H9 (cell line): ENCODE data around the gene SETBP1. TPM values are rescaled to one million over a fixed set of nuclear protein-coding genes. Genes with fewer than 3 reads are reported as not detected.

Experiments used
- DNase-seq: peaks from one replicate; pipeline ENCODE4 v3.0.0-alpha.2; 2017
- H2AFZ ChIP-seq: one replicate; pipeline ENCODE4 v1.6.1; 2013; ENCODE audit warnings: mild to moderate bottlenecking, low read length, control low read depth, moderate library complexity
- H2AK5ac ChIP-seq: 2 replicates; pipeline ENCODE4 v1.6.1; 2013; ENCODE audit warnings: low read length, control low read depth, mixed read lengths; ENCODE audit not compliant: insufficient read length
- H2BK120ac ChIP-seq: one replicate; pipeline ENCODE4 v1.6.1; 2013; ENCODE audit warnings: low read depth, mild to moderate bottlenecking, low read length, control low read depth, inconsistent platforms; ENCODE audit not compliant: poor library complexity, severe bottlenecking
- H2BK12ac ChIP-seq: 2 replicates; pipeline ENCODE4 v1.6.1; 2013; ENCODE audit warnings: low read length, control low read depth, mixed read lengths, low read depth; ENCODE audit not compliant: insufficient read length
- H2BK15ac ChIP-seq: 2 replicates; pipeline ENCODE4 v1.6.1; 2013; ENCODE audit warnings: low read depth, low read length, control low read depth
- H2BK20ac ChIP-seq: one replicate; pipeline ENCODE4 v1.6.1; 2013; ENCODE audit warnings: low read depth, mild to moderate bottlenecking, low read length, control low read depth, inconsistent platforms; ENCODE audit not compliant: poor library complexity, severe bottlenecking
- H2BK5ac ChIP-seq: 2 replicates; pipeline ENCODE4 v1.6.1; 2013; ENCODE audit warnings: low read length, control low read depth, mixed read lengths; ENCODE audit not compliant: insufficient read length
- H3K14ac ChIP-seq: 2 replicates; pipeline ENCODE4 v1.6.1; 2013; ENCODE audit warnings: low read length, control low read depth; ENCODE audit not compliant: insufficient read depth
- H3K18ac ChIP-seq: 2 replicates; pipeline ENCODE4 v1.6.1; 2013; ENCODE audit warnings: low read depth, mild to moderate bottlenecking, mixed read lengths, low read length, control low read depth; ENCODE audit not compliant: insufficient read length
- H3K23ac ChIP-seq: 2 replicates; pipeline ENCODE4 v1.6.1; 2013; ENCODE audit warnings: low read length, control low read depth, mixed read lengths, low read depth; ENCODE audit not compliant: insufficient read length
- H3K23me2 ChIP-seq: 2 replicates; pipeline ENCODE4 v1.6.1; 2013; ENCODE audit warnings: low read depth, mild to moderate bottlenecking, mixed read lengths, low read length, control low read depth; ENCODE audit not compliant: insufficient read length, poor library complexity, severe bottlenecking
- H3K27ac ChIP-seq: 2 replicates; pipeline ENCODE4 v1.5.1; 2013; ENCODE audit warnings: low read length, control low read depth, mixed read lengths, low read depth; ENCODE audit not compliant: insufficient read length
- H3K27me3 ChIP-seq: 2 replicates; pipeline ENCODE4 v1.6.1; 2013; ENCODE audit warnings: low read length, control low read depth, inconsistent platforms; ENCODE audit not compliant: insufficient read depth
- H3K4ac ChIP-seq: 2 replicates; pipeline ENCODE4 v1.6.1; 2013; ENCODE audit warnings: low read depth, mild to moderate bottlenecking, control low read depth, inconsistent platforms, low read length, moderate library complexity
- H3K4me1 ChIP-seq: 2 replicates; pipeline ENCODE4 v1.6.1; 2013; ENCODE audit warnings: low read length, control low read depth, inconsistent platforms; ENCODE audit not compliant: insufficient read depth
- H3K4me2 ChIP-seq: 2 replicates; pipeline ENCODE4 v1.6.1; 2013; ENCODE audit warnings: low read length, control low read depth, mixed read lengths; ENCODE audit not compliant: insufficient read length, insufficient read depth
- H3K56ac ChIP-seq: 2 replicates; pipeline ENCODE4 v1.6.1; 2013; ENCODE audit warnings: low read depth, mild to moderate bottlenecking, mixed read lengths, low read length, control low read depth; ENCODE audit not compliant: insufficient read length
- H3K79me1 ChIP-seq: 2 replicates; pipeline ENCODE4 v1.6.1; 2013; ENCODE audit warnings: low read depth, mild to moderate bottlenecking, moderate library complexity, low read length, control low read depth, inconsistent platforms; ENCODE audit not compliant: insufficient read depth, poor library complexity, severe bottlenecking
- H3K79me2 ChIP-seq: 2 replicates; pipeline ENCODE4 v1.6.1; 2013; ENCODE audit warnings: low read length, control low read depth, inconsistent platforms; ENCODE audit not compliant: insufficient read depth
- H3K9ac ChIP-seq: 2 replicates; pipeline ENCODE4 v1.6.1; 2013; ENCODE audit warnings: low read length, control low read depth, mixed read lengths; ENCODE audit not compliant: insufficient read length; ENCODE audit errors: extremely low read depth
- H3K9me3 ChIP-seq: one replicate; pipeline ENCODE4 v1.6.1; 2013; ENCODE audit warnings: low read depth, low read length, inconsistent platforms; ENCODE audit not compliant: control insufficient read depth
- H3T11ph ChIP-seq: one replicate; pipeline ENCODE4 v1.6.1; 2013; ENCODE audit warnings: mild to moderate bottlenecking, low read length, control low read depth, inconsistent platforms
- H4K20me1 ChIP-seq: one replicate; pipeline ENCODE4 v1.6.1; 2013; ENCODE audit not compliant: control insufficient read depth, insufficient read length, insufficient read depth
- H4K5ac ChIP-seq: 2 replicates; pipeline ENCODE4 v1.6.1; 2013; ENCODE audit warnings: low read depth, mild to moderate bottlenecking, mixed read lengths, low read length, control low read depth; ENCODE audit not compliant: insufficient read length
- H4K8ac ChIP-seq: replicated peaks from 2 replicates; pipeline ENCODE4 v1.6.1; 2013; ENCODE audit warnings: low read length, control low read depth, mixed read lengths, low read depth; ENCODE audit not compliant: insufficient read length
- H4K91ac ChIP-seq: 2 replicates; pipeline ENCODE4 v1.6.1; 2013; ENCODE audit warnings: low read depth, mild to moderate bottlenecking, moderate library complexity, mixed read lengths, low read length, control low read depth; ENCODE audit not compliant: insufficient read length
- H3K27ac Mint-ChIP-seq, 3 experiments: 2 replicates in 2 of 3; 3 replicates in 1 of 3; pipeline ENCODE4 v1.8.0; 2020 to 2021; ENCODE audit warnings: mixed read lengths in 3 of 3, mild to moderate bottlenecking in 1 of 3, moderate library complexity in 1 of 3
- H3K27me3 Mint-ChIP-seq: 2 replicates; pipeline ENCODE4 v1.8.0; 2021; ENCODE audit warnings: low read depth, mild to moderate bottlenecking, moderate library complexity, mixed read lengths
- H3K36me3 Mint-ChIP-seq, 3 experiments: 2 replicates in 2 of 3; 3 replicates in 1 of 3; pipeline ENCODE4 v1.8.0; 2020 to 2021; ENCODE audit warnings: low read depth in 3 of 3, mixed read lengths in 3 of 3; ENCODE audit not compliant: insufficient read depth in 1 of 3
- H3K4me1 Mint-ChIP-seq, 2 experiments: 2 replicates each; pipeline ENCODE4 v1.8.0; 2020; ENCODE audit warnings: mixed read lengths in 2 of 2
- H3K4me3 Mint-ChIP-seq, 2 experiments: 2 replicates in 1 of 2; 3 replicates in 1 of 2; pipeline ENCODE4 v1.8.0; 2020 to 2021; ENCODE audit warnings: mild to moderate bottlenecking in 2 of 2, mixed read lengths in 2 of 2, moderate library complexity in 1 of 2
- H3K9me3 Mint-ChIP-seq, 2 experiments: 2 replicates in 1 of 2; 3 replicates in 1 of 2; pipeline ENCODE4 v1.8.0; 2020; ENCODE audit warnings: mild to moderate bottlenecking in 2 of 2, mixed read lengths in 2 of 2, moderate library complexity in 1 of 2
- CTCF ChIP-seq: fragments of 200-600 bp; sonication (generic); conservative IDR thresholded peaks from 3 replicates; pipeline ENCODE4 v1.8.0; 2021; ENCODE audit warnings: antibody characterized with exemption, mild to moderate bottlenecking
- WGBS: extraction: QIAGEN DNeasy Blood & Tissue Kit; methylation state at CpG from one replicate; pipeline ENCODE4 v1.1.7; 2013; ENCODE audit warnings: missing lambda C conversion rate, low lambda C conversion rate, mixed read lengths; ENCODE audit not compliant: insufficient read length; ENCODE audit errors: extremely low coverage; 5-methylcytosine and 5-hydroxymethylcytosine counted together
- total RNA-seq: library from RNA; stranded (reverse); gene quantifications from 2 replicates; pipeline ENCODE4 v1.2.1, GENCODE V29; 2021

Gene SETBP1
- total RNA-seq, 1 experiment from 2014 or later = 4.6 TPM

GRCh38 chr18:45083226-45083855 lies 402.7 kb downstream of the SETBP1 start:
- no peaks in the 10 kb centered on the region for H4K20me1 ChIP-seq
- no peak overlapping the region for H4K5ac ChIP-seq
- H2AK5ac ChIP-seq = no peak overlapping the region
- H3K56ac ChIP-seq = no peak overlapping the region
- no peak overlapping the region for H2BK120ac ChIP-seq
- no peak overlapping the region for H3K14ac ChIP-seq
- no peak overlapping the region for H3K27ac ChIP-seq
- no peak overlapping the region for H2BK15ac ChIP-seq
- H3K79me2 ChIP-seq = no peaks in the 10 kb centered on the region
- Mint-ChIP-seq H3K4me3 (no peak overlapping the region), H3K4me1 (peaks cover 10% of the 10 kb centered on the region in 2 experiments), H3K27ac (no peak overlapping the region), H3K9me3 (peaks cover 3% of the 10 kb centered on the region in 2 experiments; a peak in 1 of 5 replicates), H3K27me3 (no peaks in the 10 kb centered on the region), H3K36me3 (0 out of 7 replicates have a peak, but pooled peaks cover 0 to 5% (median 0%) of the 10 kb centered on the region in 3 experiments)
- H2BK5ac ChIP-seq = no peak overlapping the region
- H2BK20ac ChIP-seq = no peak overlapping the region
- TF ChIP-seq CTCF = no peak
- no peak overlapping the region for H4K91ac ChIP-seq
- no peak overlapping the region for H2AFZ ChIP-seq
- H4K8ac ChIP-seq = no peak overlapping the region
- H3K18ac ChIP-seq = no peak overlapping the region
- no peaks in the 10 kb centered on the region for H3K23me2 ChIP-seq
- H3K9me3 ChIP-seq = no peaks in the 10 kb centered on the region
- WGBS = no CpG with 5 or more reads among the region's 8 CpGs
- no peak overlapping the region for H3K4ac ChIP-seq
- no peak for DNase-seq
- no peak overlapping the region for H3K9ac ChIP-seq
- peaks cover 4% of the 10 kb centered on the region; the same call in 1 of the 2 replicates for H3K4me1 ChIP-seq
- H3K23ac ChIP-seq = no peak overlapping the region
- H3K27me3 ChIP-seq = no peaks in the 10 kb centered on the region
- H2BK12ac ChIP-seq = no peak overlapping the region
- H3K79me1 ChIP-seq = no peaks in the 10 kb centered on the region
- no peak overlapping the region for H3K4me2 ChIP-seq
- no peak overlapping the region for H3T11ph ChIP-seq
